Mammary epithelial cell (primary cell): ENCODE data around the gene ABCA12.

Source experiments
- EZH2 ChIP-seq: IDR thresholded peaks from 2 replicates; pipeline ENCODE4 v1.6.1; 2012; ENCODE audit warnings: low read length, inconsistent platforms, borderline replicate concordance
- TF ChIP-seq, protein P1 (sequence below), 2 donors: IDR thresholded peaks in 1 of 2; conservative IDR thresholded peaks in 1 of 2; 2 replicates each; pipeline ENCODE4 v1.5.1; 2011 to 2012; ENCODE audit warnings: inconsistent platforms in 2 of 2, low read length in 2 of 2, mild to moderate bottlenecking in 2 of 2, control low read depth in 1 of 2, low read depth in 1 of 2; ENCODE audit not compliant: insufficient read depth in 1 of 2; ENCODE audit errors: extremely low read depth in 1 of 2

DNA sequence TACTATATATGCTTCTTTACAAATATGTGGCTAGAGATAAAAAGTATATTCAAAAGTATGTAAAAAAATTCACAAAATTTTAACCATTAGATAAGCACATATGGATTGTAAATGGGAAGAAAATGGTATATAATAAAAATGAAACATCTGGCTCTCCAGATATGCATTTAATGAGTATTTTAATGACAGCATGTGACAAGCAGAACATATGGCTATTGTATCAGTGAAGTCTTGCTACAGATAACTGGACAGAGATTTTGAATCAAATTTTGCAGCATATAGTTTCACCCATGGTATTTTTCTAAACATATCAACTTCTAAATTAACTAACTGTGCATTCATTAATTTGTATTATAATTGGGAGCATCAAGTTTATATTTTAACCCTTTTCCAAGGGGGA lies 5.0 kb upstream of the ABCA12 start:
- TF ChIP-seq, protein P1, sequence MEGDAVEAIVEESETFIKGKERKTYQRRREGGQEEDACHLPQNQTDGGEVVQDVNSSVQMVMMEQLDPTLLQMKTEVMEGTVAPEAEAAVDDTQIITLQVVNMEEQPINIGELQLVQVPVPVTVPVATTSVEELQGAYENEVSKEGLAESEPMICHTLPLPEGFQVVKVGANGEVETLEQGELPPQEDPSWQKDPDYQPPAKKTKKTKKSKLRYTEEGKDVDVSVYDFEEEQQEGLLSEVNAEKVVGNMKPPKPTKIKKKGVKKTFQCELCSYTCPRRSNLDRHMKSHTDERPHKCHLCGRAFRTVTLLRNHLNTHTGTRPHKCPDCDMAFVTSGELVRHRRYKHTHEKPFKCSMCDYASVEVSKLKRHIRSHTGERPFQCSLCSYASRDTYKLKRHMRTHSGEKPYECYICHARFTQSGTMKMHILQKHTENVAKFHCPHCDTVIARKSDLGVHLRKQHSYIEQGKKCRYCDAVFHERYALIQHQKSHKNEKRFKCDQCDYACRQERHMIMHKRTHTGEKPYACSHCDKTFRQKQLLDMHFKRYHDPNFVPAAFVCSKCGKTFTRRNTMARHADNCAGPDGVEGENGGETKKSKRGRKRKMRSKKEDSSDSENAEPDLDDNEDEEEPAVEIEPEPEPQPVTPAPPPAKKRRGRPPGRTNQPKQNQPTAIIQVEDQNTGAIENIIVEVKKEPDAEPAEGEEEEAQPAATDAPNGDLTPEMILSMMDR (conservative IDR thresholded peaks at IDR 0.05 in 1 of 2, IDR thresholded peaks at IDR 0.05 in 1 of 2; ENCODE audit: extremely low read depth in 1 of 2, insufficient read depth in 1 of 2, low read depth in 1 of 2, low read length in 2 of 2) = no peak
- no peak for TF ChIP-seq EZH2
